Cardiac muscle cell (in vitro differentiated cells and primary cell): Measurements from ENCODE around the gene HSFX3. TPM values are rescaled to one million over a fixed set of nuclear protein-coding genes. Genes with fewer than 3 reads are reported as not detected.
"Not testable (repeated sequence)": the region's sequence is repeated elsewhere in the genome, so short reads cannot be mapped to it uniquely, and the experiment has no call there.

Source experiments
- DNase-seq, 2 donors: peaks; one replicate each; pipeline versions ENCODE4 v3.0.0 to v3.0.0-alpha.2; 2010 to 2017; ENCODE audit warnings: low read depth in 1 of 2, low spot score in 1 of 2
- H3K27ac ChIP-seq: fragments of 200-600 bp; sonication (generic); 2 replicates; pipeline ENCODE4 v1.5.1; 2016
- H3K27me3 ChIP-seq: fragments of 200-600 bp; sonication (generic); 2 replicates; pipeline ENCODE4 v1.6.0; 2016; ENCODE audit warnings: control low read depth
- H3K36me3 ChIP-seq: fragments of 200-600 bp; sonication (generic); 2 replicates; pipeline ENCODE4 v1.5.1; 2016; ENCODE audit warnings: control low read depth
- H3K4me1 ChIP-seq: fragments of 200-600 bp; sonication (generic); 2 replicates; pipeline ENCODE4 v1.8.1; 2017; ENCODE audit warnings: low read depth, mild to moderate bottlenecking, mixed run types
- H3K4me3 ChIP-seq: fragments of 200-600 bp; sonication (generic); 2 replicates; pipeline ENCODE4 v1.5.1; 2016; ENCODE audit warnings: mild to moderate bottlenecking
- H3K9me3 ChIP-seq: fragments of 200-600 bp; sonication (generic); 2 replicates; pipeline ENCODE4 v1.5.1; 2017; ENCODE audit warnings: low read depth, mild to moderate bottlenecking, control low read depth
- CTCF ChIP-seq: IDR thresholded peaks from 2 replicates; pipeline ENCODE4 v1.5.1; 2012; ENCODE audit warnings: low read depth, mild to moderate bottlenecking, low read length
- polyA plus RNA-seq: library from polyadenylated mRNA; unstranded; fragments of >200 nt; fragmentation: Nextera tagmentation; extraction: Ambion mirVana; gene quantifications from 2 replicates; pipeline ENCODE4 v1.2.1, GENCODE V29; 2016
- total RNA-seq: library from RNA; depleted of rRNA; stranded (reverse); fragments of >200 nt; gene quantifications from 2 replicates; pipeline ENCODE4 v1.2.3, GENCODE V29; 2016

HSFX3 gene
- total and polyA plus RNA-seq, 2 experiments from 2014 or later, result not detected

- TF ChIP-seq CTCF, result no peak
- DNase-seq, result no peak
- Histone ChIP-seq H3K27me3 (no peaks in the 10 kb centered on the region), H3K36me3 (no peaks in the 10 kb centered on the region), H3K9me3 (no peaks in the 10 kb centered on the region), H3K27ac (no peak overlapping the region), H3K4me3 (peak overlapping the region; percentile 55), H3K4me1 (no peaks in the 10 kb centered on the region)
Observed at GRCh38 chrX:149505671-149506070, 44.1 kb downstream of the HSFX3 start.

- Histone ChIP-seq H3K4me1 (no peaks in the 10 kb centered on the region), H3K36me3 (no peaks in the 10 kb centered on the region), H3K4me3 (peak within 1 kb of the TSS; percentile 55), H3K9me3 (no peaks in the 10 kb centered on the region), H3K27ac (peak within 1 kb of the TSS; percentile 60), H3K27me3 (no peaks in the 10 kb centered on the region)
- DNase-seq, result peak; percentile 88 to 92
- TF ChIP-seq CTCF, result no peak
Observed at GRCh38 chrX:149504915-149505651, 44.6 kb downstream of the HSFX3 start, which contains the start of gene IDS. Gene IDS (minus strand): TSS chrX:149505306. CDS start chrX:149505137, 169 bp downstream.

- H3K27ac ChIP-seq, result no peak overlapping the region
- no peaks in the 10 kb centered on the region for H3K4me1 ChIP-seq
- no peak for DNase-seq
- peak overlapping the region; percentile 55 for H3K4me3 ChIP-seq
- peak; percentile 9 for TF ChIP-seq CTCF
- H3K27me3 ChIP-seq, result no peaks in the 10 kb centered on the region
- no peaks in the 10 kb centered on the region for H3K9me3 ChIP-seq
- no peaks in the 10 kb centered on the region for H3K36me3 ChIP-seq
Observed at GRCh38 chrX:149504226-149504914, 45.4 kb downstream of the HSFX3 start.

- not testable (repeated sequence) for H3K27me3 ChIP-seq, H3K9me3 ChIP-seq, H3K4me3 ChIP-seq, H3K4me1 ChIP-seq, H3K27ac ChIP-seq, H3K36me3 ChIP-seq
- peak in 1 of 2 donors; percentile 60 for DNase-seq
Observed at GRCh38 chrX:149503446-149503845, 46.3 kb downstream of the HSFX3 start.

- H3K36me3 ChIP-seq, DNase-seq, H3K4me3 ChIP-seq, H3K9me3 ChIP-seq, H3K27me3 ChIP-seq, H3K4me1 ChIP-seq, H3K27ac ChIP-seq: not testable (repeated sequence)
Observed at GRCh38 chrX:149502923-149503322, 46.8 kb downstream of the HSFX3 start.

GRCh38 chrX:149499766-149500165, 50.0 kb downstream of the HSFX3 start:
- Histone ChIP-seq H3K4me1 (no peaks in the 10 kb centered on the region), H3K27ac (no peak overlapping the region), H3K4me3 (no peak overlapping the region), H3K36me3 (peaks cover 2% of the 10 kb centered on the region), H3K27me3 (no peaks in the 10 kb centered on the region), H3K9me3 (no peaks in the 10 kb centered on the region)
- no peak for DNase-seq
- no peak for TF ChIP-seq CTCF
